ENCODE results near the gene EMID1.

EMID1 gene

DNA sequence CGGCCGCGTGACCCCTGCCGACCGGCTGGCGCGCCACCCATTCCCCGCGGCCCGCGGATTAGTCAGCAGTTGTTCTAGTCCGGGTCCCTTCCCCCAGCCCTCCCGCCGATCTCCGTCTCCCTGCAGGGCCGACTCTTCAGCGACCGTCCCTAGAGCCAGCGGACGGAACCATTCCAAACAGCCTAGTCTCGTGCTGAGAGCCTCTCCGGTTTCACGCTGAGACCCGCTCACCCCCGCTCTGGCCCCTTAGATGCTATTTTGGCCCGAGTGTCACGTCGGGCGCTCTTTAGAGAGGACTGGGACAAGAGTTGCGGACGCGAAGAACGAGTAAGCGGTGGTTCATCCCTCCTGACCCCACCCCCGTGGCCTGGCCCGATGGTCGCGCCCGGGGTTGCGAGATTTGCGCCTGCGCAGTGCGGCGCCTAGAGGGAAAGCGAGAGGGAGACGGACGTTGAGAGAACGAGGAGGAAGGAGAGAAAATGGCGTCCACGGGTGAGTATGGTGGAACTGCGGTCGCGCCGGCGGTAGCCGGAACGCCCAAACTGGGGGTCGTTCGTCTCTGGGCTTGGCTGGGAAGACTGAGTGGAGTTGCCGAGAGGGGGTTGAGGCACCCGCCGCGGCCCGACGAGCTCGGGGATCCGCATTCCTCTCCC lies 62.3 kb downstream of the EMID1 start, which contains the start of the genes EWSR1 and RHBDD3 (continued):
- TF ChIP-seq, protein P1, sequence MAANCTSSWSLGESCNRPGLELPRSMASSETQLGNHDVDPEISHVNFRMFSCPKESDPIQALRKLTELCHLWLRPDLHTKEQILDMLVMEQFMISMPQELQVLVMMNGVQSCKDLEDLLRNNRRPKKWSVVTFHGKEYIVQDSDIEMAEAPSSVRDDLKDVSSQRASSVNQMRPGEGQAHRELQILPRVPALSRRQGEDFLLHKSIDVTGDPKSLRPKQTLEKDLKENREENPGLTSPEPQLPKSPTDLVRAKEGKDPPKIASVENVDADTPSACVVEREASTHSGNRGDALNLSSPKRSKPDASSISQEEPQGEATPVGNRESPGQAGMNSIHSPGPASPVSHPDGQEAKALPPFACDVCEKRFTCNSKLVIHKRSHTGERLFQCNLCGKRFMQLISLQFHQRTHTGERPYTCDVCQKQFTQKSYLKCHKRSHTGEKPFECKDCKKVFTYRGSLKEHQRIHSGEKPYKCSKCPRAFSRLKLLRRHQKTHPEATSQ (tag by site-specific recombination; IDR thresholded peaks at IDR 0.05): 0 out of 2 replicates have a peak, but pooled peaks have one; percentile 76
- TF ChIP-seq ZNF837 (tag by site-specific recombination; IDR thresholded peaks at IDR 0.05) (no peak), TSHZ1 (tag by site-specific recombination; IDR thresholded peaks at IDR 0.05; ENCODE audit: borderline replicate concordance) (0 out of 2 replicates have a peak, but pooled peaks have one; percentile 45), TCF7L2 (IDR thresholded peaks at IDR 0.05; ENCODE audit: borderline replicate concordance, low read depth, low read length) (peak; percentile 64; the same call in 1 of the 2 replicates), BCL11B (tag by site-specific recombination; IDR thresholded peaks at IDR 0.05; ENCODE audit: low read depth) (peak; percentile 85; the same call in 1 of the 2 replicates), KLF16 (tag by site-specific recombination; IDR thresholded peaks at IDR 0.05) (peak; percentile 75), ZNF610 (tag by site-specific recombination; IDR thresholded peaks at IDR 0.05; ENCODE audit: borderline replicate concordance) (peak; percentile 35; the same call in 1 of the 2 replicates), ZNF558 (tag by site-specific recombination; IDR thresholded peaks at IDR 0.05) (peak; percentile 19; the same call in 1 of the 2 replicates), ZNF140 (tag by site-specific recombination; IDR thresholded peaks at IDR 0.05) (no peak), ZNF473 (tag by site-specific recombination; IDR thresholded peaks at IDR 0.05) (no peak), ZBTB48 (tag by site-specific recombination; IDR thresholded peaks at IDR 0.05) (peak; percentile 100), REST (tag by site-specific recombination; IDR thresholded peaks at IDR 0.05) (no peak), ZNF132 (tag by site-specific recombination; IDR thresholded peaks at IDR 0.05; ENCODE audit: borderline replicate concordance) (no peak), ZNF530 (tag by site-specific recombination; IDR thresholded peaks at IDR 0.05; ENCODE audit: low read depth) (no peak), ZNF843 (tag by site-specific recombination; IDR thresholded peaks at IDR 0.05) (peak; percentile 45; the same call in 1 of the 2 replicates), HOXA7 (CRISPR knock-in tag; IDR thresholded peaks at IDR 0.05; ENCODE audit: borderline replicate concordance) (no peak), ZSCAN23 (tag by site-specific recombination; IDR thresholded peaks at IDR 0.05) (peak; percentile 55; the same call in 1 of the 2 replicates), ZNF174 (tag by site-specific recombination; IDR thresholded peaks at IDR 0.05) (no peak), ZNF792 (tag by site-specific recombination; IDR thresholded peaks at IDR 0.05) (no peak), ZNF549 (tag by site-specific recombination; IDR thresholded peaks at IDR 0.05) (no peak), SP2 (tag by site-specific recombination; IDR thresholded peaks at IDR 0.05) (peak; percentile 33; the same call in 1 of the 2 replicates), ZNF624 (tag by site-specific recombination; IDR thresholded peaks at IDR 0.05) (no peak), SCRT1 (tag by site-specific recombination; IDR thresholded peaks at IDR 0.05; ENCODE audit: borderline replicate concordance) (no peak), ZNF2 (tag by site-specific recombination; IDR thresholded peaks at IDR 0.05) (peak; percentile 93; the same call in 1 of the 2 replicates), ZNF302 (tag by site-specific recombination; IDR thresholded peaks at IDR 0.05; ENCODE audit: low read depth) (no peak), GLIS2 (tag by site-specific recombination; IDR thresholded peaks at IDR 0.05) (peak; percentile 93)
- TF ChIP-seq, protein P2, sequence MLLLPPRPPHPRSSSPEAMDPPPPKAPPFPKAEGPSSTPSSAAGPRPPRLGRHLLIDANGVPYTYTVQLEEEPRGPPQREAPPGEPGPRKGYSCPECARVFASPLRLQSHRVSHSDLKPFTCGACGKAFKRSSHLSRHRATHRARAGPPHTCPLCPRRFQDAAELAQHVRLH (tag by site-specific recombination; IDR thresholded peaks at IDR 0.05): peak; percentile 87
- TF ChIP-seq, protein P3, sequence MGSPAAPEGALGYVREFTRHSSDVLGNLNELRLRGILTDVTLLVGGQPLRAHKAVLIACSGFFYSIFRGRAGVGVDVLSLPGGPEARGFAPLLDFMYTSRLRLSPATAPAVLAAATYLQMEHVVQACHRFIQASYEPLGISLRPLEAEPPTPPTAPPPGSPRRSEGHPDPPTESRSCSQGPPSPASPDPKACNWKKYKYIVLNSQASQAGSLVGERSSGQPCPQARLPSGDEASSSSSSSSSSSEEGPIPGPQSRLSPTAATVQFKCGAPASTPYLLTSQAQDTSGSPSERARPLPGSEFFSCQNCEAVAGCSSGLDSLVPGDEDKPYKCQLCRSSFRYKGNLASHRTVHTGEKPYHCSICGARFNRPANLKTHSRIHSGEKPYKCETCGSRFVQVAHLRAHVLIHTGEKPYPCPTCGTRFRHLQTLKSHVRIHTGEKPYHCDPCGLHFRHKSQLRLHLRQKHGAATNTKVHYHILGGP (tag by site-specific recombination; IDR thresholded peaks at IDR 0.05): no peak
- TF ChIP-seq, protein P4, sequence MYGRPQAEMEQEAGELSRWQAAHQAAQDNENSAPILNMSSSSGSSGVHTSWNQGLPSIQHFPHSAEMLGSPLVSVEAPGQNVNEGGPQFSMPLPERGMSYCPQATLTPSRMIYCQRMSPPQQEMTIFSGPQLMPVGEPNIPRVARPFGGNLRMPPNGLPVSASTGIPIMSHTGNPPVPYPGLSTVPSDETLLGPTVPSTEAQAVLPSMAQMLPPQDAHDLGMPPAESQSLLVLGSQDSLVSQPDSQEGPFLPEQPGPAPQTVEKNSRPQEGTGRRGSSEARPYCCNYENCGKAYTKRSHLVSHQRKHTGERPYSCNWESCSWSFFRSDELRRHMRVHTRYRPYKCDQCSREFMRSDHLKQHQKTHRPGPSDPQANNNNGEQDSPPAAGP (tag by site-specific recombination; IDR thresholded peaks at IDR 0.05): peak; percentile 88
